T-helper 9 cell (primary cell): ENCODE data around the gene MINDY1.

Experiments used
- DNase-seq: peaks from one replicate; pipeline ENCODE4 v3.0.0-alpha.2; 2020

Gene MINDY1

DNA sequence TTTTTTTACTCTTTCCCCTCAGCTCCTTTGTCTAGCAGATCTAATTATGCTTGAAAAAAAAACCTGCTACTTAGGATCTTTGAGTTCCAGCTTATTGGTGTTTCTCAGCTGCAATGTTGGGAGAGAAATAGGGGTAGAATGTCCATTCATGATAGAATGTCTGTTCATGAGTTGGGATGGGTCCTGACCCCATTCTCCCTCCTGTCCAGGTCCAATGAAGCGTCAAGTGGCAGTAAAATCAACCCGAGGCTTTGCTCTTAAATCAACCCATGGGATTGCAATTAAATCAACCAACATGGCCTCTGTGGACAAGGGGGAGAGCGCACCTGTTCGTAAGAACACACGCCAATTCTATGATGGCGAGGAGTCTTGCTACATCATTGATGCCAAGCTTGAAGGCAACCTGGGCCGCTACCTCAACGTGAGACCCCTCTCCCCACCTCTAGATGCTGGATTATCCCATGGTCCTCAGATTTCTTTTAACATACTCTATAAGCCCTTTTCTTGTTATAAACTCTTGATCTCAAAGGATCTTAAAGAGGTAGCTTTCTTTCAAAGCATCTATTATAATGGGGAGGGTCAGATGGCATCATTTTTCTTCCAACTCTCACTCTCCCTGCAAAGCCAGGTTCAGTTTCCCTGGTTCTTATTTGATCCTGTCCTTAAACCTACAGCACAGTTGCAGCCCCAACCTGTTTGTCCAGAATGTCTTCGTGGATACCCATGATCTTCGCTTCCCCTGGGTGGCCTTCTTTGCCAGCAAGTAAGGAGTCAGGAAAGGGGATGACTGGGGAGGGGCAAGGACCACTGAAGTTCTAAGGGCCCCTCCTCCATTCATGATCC, 43.2 kb downstream of the MINDY1 start:
- no peak for DNase-seq

DNA sequence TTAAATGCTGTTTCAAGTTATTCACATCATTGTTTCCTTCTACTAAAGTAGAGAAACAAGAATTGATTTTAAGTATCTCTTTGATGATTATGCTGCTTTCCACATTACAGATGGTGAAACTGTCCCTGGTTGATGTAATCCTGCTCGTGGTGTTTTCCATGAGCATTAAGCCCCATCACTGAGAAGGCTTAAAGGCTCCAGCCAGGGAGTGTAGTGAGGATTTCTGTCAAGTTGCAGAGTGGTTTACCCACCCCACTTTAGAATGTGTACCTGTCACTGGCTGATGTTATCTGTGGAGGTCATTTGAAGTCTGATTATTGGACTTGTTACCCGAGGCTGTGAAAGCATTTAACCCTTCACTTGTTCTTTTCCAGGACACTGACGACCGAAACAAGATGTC, 44.9 kb downstream of the MINDY1 start:
- DNase-seq, result no peak

DNA sequence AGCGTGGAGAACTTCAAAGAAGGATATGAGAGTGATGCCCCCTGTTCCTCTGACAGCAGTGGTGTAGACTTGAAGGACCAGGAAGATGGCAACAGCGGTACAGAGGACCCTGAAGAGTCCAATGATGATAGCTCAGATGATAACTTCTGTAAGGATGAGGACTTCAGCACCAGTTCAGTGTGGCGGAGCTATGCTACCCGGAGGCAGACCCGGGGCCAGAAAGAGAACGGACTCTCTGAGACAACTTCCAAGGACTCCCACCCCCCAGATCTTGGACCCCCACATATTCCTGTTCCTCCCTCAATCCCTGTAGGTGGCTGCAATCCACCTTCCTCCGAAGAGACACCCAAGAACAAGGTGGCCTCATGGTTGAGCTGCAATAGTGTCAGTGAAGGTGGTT, 46.1 kb downstream of the MINDY1 start:
- DNase-seq, result no peak

DNA sequence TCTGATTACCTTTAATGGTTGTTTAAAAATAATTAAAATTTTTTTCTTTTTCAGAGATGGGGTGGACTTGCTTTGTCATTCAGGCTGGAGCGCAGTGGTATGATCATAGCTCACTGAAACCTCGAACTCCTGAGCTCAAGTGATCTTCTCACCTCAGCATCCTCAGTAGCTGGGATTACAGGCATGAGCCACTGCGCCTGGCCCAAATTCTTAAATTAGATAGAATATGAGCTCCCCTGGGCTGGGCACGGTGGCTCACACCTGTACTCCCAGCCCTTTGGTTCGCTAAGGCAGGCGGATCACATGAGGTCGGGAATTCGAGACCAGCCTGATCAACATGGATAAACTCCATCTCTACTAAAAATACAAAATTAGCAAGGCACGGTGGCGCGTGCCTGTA, 49.0 kb downstream of the MINDY1 start:
- DNase-seq, result no peak

DNA sequence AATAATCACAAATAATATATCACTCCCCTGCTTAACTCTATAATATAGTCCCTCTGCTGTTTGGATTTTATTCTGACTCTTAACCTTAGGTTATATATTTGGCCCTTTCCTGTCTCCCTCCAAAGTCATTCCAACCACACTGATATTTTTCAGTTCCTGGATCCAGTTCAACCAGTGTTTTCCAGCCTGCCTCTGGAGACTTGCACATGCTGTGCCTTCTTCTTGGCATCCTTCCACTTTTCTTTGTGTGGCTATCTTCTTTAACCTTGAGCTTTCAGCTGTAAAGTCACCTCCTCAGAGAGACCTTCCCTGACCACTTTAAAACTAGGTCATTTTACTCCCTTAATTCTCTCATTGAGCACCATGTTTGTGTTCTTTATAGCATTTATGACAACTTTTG, 51.4 kb downstream of the MINDY1 start:
- DNase-seq, result no peak

DNA sequence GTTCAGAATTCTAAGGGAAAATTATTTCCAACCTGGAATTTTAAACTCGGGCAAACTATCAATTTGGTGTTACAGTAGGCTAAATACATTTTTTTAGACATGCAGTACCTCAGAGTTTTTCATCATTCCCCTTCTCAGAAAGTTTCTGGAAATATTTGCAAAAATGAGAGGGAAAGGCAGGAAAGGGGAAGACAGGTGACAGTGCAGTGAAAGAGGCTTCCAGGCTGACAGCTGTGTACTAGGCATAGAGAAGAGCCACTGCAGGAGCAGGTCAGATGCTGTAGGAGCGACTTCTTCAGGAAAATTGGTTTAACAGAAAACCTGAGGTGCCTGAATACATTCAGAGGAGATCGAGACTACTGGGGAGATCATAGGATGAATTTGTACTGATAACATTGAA, 52.0 kb downstream of the MINDY1 start:
- DNase-seq, result no peak
